ENCODE data around the gene SLFN14.

DNA sequence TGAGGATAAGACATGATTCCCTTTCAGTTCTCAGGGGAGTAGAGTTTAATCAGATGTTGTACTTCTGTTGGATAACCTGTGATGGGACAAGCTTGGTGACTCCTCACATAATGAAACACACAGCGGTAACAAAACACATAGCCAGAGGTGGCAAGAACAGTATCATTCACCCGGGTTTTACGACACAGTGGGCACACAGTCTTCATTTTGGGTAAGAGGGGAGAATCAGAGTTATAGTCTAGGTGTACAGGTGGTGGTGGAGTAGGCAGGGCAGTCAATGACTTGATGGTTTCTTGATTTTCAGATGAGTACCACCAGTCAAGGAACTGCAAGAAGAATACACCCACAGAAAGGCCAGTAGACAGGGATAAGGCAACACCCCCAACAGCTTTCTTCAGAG lies 15.1 kb upstream of the SLFN14 start:
- TF ChIP-seq, protein P1, sequence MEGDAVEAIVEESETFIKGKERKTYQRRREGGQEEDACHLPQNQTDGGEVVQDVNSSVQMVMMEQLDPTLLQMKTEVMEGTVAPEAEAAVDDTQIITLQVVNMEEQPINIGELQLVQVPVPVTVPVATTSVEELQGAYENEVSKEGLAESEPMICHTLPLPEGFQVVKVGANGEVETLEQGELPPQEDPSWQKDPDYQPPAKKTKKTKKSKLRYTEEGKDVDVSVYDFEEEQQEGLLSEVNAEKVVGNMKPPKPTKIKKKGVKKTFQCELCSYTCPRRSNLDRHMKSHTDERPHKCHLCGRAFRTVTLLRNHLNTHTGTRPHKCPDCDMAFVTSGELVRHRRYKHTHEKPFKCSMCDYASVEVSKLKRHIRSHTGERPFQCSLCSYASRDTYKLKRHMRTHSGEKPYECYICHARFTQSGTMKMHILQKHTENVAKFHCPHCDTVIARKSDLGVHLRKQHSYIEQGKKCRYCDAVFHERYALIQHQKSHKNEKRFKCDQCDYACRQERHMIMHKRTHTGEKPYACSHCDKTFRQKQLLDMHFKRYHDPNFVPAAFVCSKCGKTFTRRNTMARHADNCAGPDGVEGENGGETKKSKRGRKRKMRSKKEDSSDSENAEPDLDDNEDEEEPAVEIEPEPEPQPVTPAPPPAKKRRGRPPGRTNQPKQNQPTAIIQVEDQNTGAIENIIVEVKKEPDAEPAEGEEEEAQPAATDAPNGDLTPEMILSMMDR (conservative IDR thresholded peaks at IDR 0.05 in 1 of 2, IDR thresholded peaks at IDR 0.05 in 1 of 2; ENCODE audit: extremely low read depth in 1 of 2, insufficient read depth in 1 of 2, low read depth in 1 of 2, low read length in 2 of 2), result no peak
- no peak for TF ChIP-seq EZH2 (IDR thresholded peaks at IDR 0.05; ENCODE audit: borderline replicate concordance, low read length)
